ENCODE data around the gene C2orf81. TPM values are rescaled to one million over a fixed set of nuclear protein-coding genes. Genes with fewer than 3 reads are reported as not detected.

Gene C2orf81
- total and polyA plus RNA-seq, 2 of the 4 experiments (the other 2 are of a cell fraction), result 0.18 to 0.74 TPM

- H3K27ac ChIP-seq (ENCODE audit: insufficient read depth, low read length), result no peak overlapping the region
- no peak overlapping the region for H2BK20ac ChIP-seq (ENCODE audit: low read depth, low read length)
- no peak overlapping the region for H3K4ac ChIP-seq (ENCODE audit: low read depth, low read length)
- H2AFZ ChIP-seq (replicated peaks; ENCODE audit: low read length, poor library complexity), result no peak overlapping the region
- H3K14ac ChIP-seq (replicated peaks; ENCODE audit: low read depth, low read length), result no peak overlapping the region
- no peak overlapping the region for H3K4me3 ChIP-seq (ENCODE audit: insufficient read depth, low read depth, low read length)
- H4K20me1 ChIP-seq (ENCODE audit: insufficient read depth, low read length), result no peaks in the 10 kb centered on the region
- no TSS peak for BruUV-seq (replicated peaks)
- no peak overlapping the region for H4K91ac ChIP-seq (ENCODE audit: insufficient read depth, low read depth, low read length)
- H2BK15ac ChIP-seq (ENCODE audit: low read depth, low read length), result no peak overlapping the region
- ATAC-seq (ENCODE audit: low read depth) (no peak), DNase-seq (no peak)
- H2BK120ac ChIP-seq (ENCODE audit: low read depth, low read length), result no peak overlapping the region
- H3K9me1 ChIP-seq (ENCODE audit: insufficient read depth, low read length), result no peaks in the 10 kb centered on the region
- no peak overlapping the region for H3K9ac ChIP-seq (ENCODE audit: low read depth, low read length)
- no peak overlapping the region for H3K56ac ChIP-seq (ENCODE audit: extremely low read depth, insufficient read depth, low read length)
- H4K8ac ChIP-seq (ENCODE audit: low read depth in 2 of 2, low read length in 2 of 2), result no peak overlapping the region
- H2BK5ac ChIP-seq (ENCODE audit: low read depth, low read length, poor library complexity, severe bottlenecking), result no peak overlapping the region
- H3K4me1 ChIP-seq (ENCODE audit: control insufficient read depth, insufficient read depth, low read length), result no peaks in the 10 kb centered on the region
- H3K18ac ChIP-seq (ENCODE audit: low read depth, low read length), result no peak overlapping the region
- peaks cover 5% of the 10 kb centered on the region for H3K27me3 ChIP-seq (ENCODE audit: control insufficient read depth, insufficient read depth, low read length)
- intact Hi-C loops (cut with micrococcal nuclease) (no loop called here), in situ Hi-C loops (cut with MboI; ENCODE audit: low sequenced_read_pairs) (no loop called here), dilution Hi-C loops (cut with HindIII; ENCODE audit: low sequenced_read_pairs, unreplicated experiment) (no loop called here)
- H2AK5ac ChIP-seq (ENCODE audit: low read depth, low read length), result no peak overlapping the region
- TF ChIP-seq CTCF (conservative IDR thresholded peaks at IDR 0.05; ENCODE audit: low read depth, low read length), result no peak
- no peak for TF ChIP-seq MAFK (IDR thresholded peaks at IDR 0.05; ENCODE audit: low read depth, low read length)
- TF ChIP-seq ELK1 (IDR thresholded peaks at IDR 0.05; ENCODE audit: borderline replicate concordance, low read depth, low read length), result no peak
- TF ChIP-seq FOS (IDR thresholded peaks at IDR 0.05; ENCODE audit: low read depth, low read length), result no peak
- TF ChIP-seq RAD21 (IDR thresholded peaks at IDR 0.05; ENCODE audit: low read length), result no peak
- TF ChIP-seq RCOR1 (IDR thresholded peaks at IDR 0.05; ENCODE audit: insufficient replicate concordance, low read length), result no peak
- TF ChIP-seq MAZ (IDR thresholded peaks at IDR 0.05; ENCODE audit: borderline replicate concordance, low read depth, low read length), result no peak
- no peak for TF ChIP-seq SMC3 (IDR thresholded peaks at IDR 0.05; ENCODE audit: low read depth, low read length)
- TF ChIP-seq USF2 (IDR thresholded peaks at IDR 0.05; ENCODE audit: low read depth, low read length), result no peak
- no peak for TF ChIP-seq RFX5 (IDR thresholded peaks at IDR 0.05; ENCODE audit: low read depth, low read length)
- TF ChIP-seq NFE2L2 (IDR thresholded peaks at IDR 0.05; ENCODE audit: low read depth, low read length), result no peak
- no peak for TF ChIP-seq POLR2A (IDR thresholded peaks at IDR 0.05; ENCODE audit: low read depth, low read length)
- TF ChIP-seq CEBPB (IDR thresholded peaks at IDR 0.05; ENCODE audit: low read depth, low read length), result no peak
- TF ChIP-seq MXI1 (IDR thresholded peaks at IDR 0.05; ENCODE audit: borderline replicate concordance, low read depth, low read length), result no peak
- TF ChIP-seq CHD1 (IDR thresholded peaks at IDR 0.05; ENCODE audit: low read depth, low read length), result no peak
- no peak for TF ChIP-seq BHLHE40 (IDR thresholded peaks at IDR 0.05; ENCODE audit: low read depth, low read length)
- H3K23ac ChIP-seq (ENCODE audit: low read depth, low read length), result no peak overlapping the region
- no peaks in the 10 kb centered on the region for H3K9me3 ChIP-seq (ENCODE audit: control insufficient read depth, insufficient read depth, low read length)
- no peaks in the 10 kb centered on the region for H3K79me1 ChIP-seq (ENCODE audit: low read depth in 1 of 2, low read length in 2 of 2)
- H4K5ac ChIP-seq (ENCODE audit: low read depth, low read length), result no peak overlapping the region
- ChIA-PET POLR2A (ENCODE audit: unreplicated experiment) (no interaction called here), CTCF (interaction anchor here (0.6 kb wide), 1 partner anchor 271 kb away, joined by 3 read pairs; no protein-coding TSS in a partner anchor)
- 72% methylated on average over 4 of the region's 5 CpGs; no CpG with 5 or more reads in 1 of the 2 experiments for WGBS, 2 experiments (ENCODE audit: extremely low coverage in 2 of 2, insufficient read length in 1 of 2)
- H2AK9ac ChIP-seq (replicated peaks; ENCODE audit: low read depth, low read length, poor library complexity), result no peak overlapping the region
- no peaks in the 10 kb centered on the region for H3K36me3 ChIP-seq (ENCODE audit: control insufficient read depth, insufficient read depth, low read length)
- H3K4me2 ChIP-seq (ENCODE audit: low read depth, low read length), result no peak overlapping the region
These were observed 13.7 kb downstream of the C2orf81 start for GRCh38 chr2:74407682-74408081.

All from IMR-90 (cell line).